ENCODE data around the gene PRSS12. TPM values are rescaled to one million over a fixed set of nuclear protein-coding genes. Genes with fewer than 3 reads are reported as not detected.
"Not testable (repeated sequence)": the region's sequence is repeated elsewhere in the genome, so short reads cannot be mapped to it uniquely, and the experiment has no call there.

Gene PRSS12
- polyA plus RNA-seq, 3 donors = not detected

GRCh38 chr4:118396881-118397622 is 44.2 kb upstream of the PRSS12 start:
- WGBS (ENCODE audit: insufficient coverage) = 94% methylated on average over 3 of the region's 5 CpGs
- H3K27me3 Mint-ChIP-seq (ENCODE audit: low read depth in 3 of 3) = peaks cover 0 to 9% (median 0%) of the 10 kb centered on the region in 3 donors
- H3K36me3 Mint-ChIP-seq = peaks cover 0 to 3% of the 10 kb centered on the region in 2 donors

DNA sequence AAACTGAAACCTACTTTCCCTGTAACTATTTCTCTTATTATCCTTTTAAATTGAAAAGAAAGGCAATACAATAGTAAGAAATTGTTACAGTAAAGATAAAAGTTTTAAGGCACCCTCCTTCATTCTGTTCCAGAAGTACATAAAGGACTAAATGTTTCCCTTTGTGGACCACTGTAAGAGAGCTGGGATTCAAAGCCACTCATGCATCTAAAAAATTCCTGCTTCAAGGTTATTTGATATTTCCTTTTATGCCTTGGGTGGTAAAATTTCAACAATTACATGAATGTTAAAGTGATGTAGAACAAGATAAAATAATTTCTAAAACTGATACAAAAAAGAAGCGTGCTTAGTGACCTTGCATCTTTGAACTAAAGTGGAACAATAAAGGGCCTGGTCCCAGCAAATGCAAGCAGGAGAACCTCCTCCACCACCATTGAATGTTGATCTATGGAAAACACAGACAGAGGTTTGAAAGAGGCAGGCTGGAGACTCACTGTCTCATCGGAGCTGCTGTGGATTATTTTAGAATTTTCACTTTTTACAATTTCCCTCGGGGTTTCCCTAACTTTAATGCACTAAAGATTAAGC is 42.3 kb upstream of the PRSS12 start:
- Mint-ChIP-seq H3K27me3 (ENCODE audit: low read depth in 3 of 3) (peaks cover 0 to 6% (median 0%) of the 10 kb centered on the region in 3 donors), H3K9me3 (peaks cover 3 to 12% (median 7%) of the 10 kb centered on the region in 7 donors), H3K36me3 (peaks cover 0 to 3% of the 10 kb centered on the region in 2 donors), H3K4me1 (peaks cover 6% of the 10 kb centered on the region), H3K27ac (no peak overlapping the region), H3K4me3 (no peak overlapping the region)
- no peak overlapping the region for H3K4me2 ChIP-seq (replicated peaks; ENCODE audit: extremely low read depth, low read length, poor library complexity, severe bottlenecking)
- no peaks in the 10 kb centered on the region for H3K36me3 ChIP-seq (replicated peaks in 1 of 2; ENCODE audit: control insufficient read depth in 1 of 2, insufficient read depth in 2 of 2, low read length in 2 of 2)
- no peaks in the 10 kb centered on the region for H4K20me1 ChIP-seq (ENCODE audit: insufficient read depth, low read length)
- WGBS (ENCODE audit: insufficient coverage) = no CpG with 5 or more reads among the region's 3 CpGs
- no peak overlapping the region for H2AFZ ChIP-seq (ENCODE audit: insufficient read depth, low read depth, low read length, poor library complexity, severe bottlenecking)
- no peak overlapping the region for H3K27ac ChIP-seq (ENCODE audit: low read depth in 1 of 2, low read length in 2 of 2)
- H3K79me2 ChIP-seq (ENCODE audit: insufficient read depth, low read length) = no peaks in the 10 kb centered on the region
- TF ChIP-seq, protein P1, sequence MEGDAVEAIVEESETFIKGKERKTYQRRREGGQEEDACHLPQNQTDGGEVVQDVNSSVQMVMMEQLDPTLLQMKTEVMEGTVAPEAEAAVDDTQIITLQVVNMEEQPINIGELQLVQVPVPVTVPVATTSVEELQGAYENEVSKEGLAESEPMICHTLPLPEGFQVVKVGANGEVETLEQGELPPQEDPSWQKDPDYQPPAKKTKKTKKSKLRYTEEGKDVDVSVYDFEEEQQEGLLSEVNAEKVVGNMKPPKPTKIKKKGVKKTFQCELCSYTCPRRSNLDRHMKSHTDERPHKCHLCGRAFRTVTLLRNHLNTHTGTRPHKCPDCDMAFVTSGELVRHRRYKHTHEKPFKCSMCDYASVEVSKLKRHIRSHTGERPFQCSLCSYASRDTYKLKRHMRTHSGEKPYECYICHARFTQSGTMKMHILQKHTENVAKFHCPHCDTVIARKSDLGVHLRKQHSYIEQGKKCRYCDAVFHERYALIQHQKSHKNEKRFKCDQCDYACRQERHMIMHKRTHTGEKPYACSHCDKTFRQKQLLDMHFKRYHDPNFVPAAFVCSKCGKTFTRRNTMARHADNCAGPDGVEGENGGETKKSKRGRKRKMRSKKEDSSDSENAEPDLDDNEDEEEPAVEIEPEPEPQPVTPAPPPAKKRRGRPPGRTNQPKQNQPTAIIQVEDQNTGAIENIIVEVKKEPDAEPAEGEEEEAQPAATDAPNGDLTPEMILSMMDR (IDR thresholded peaks at IDR 0.05) = no peak
- DNase-seq = no peak
- peaks cover 0 to 7% of the 10 kb centered on the region in 2 donors for H3K9me3 ChIP-seq (replicated peaks in 1 of 2; ENCODE audit: control insufficient read depth in 1 of 2, insufficient read depth in 1 of 2, low read length in 2 of 2)
- no peaks in the 10 kb centered on the region for H3K4me1 ChIP-seq (ENCODE audit: control insufficient read depth in 1 of 2, insufficient read depth in 2 of 2, low read length in 2 of 2)
- H3K4me3 ChIP-seq (replicated peaks in 1 of 3; ENCODE audit: low read depth in 2 of 3, low read length in 3 of 3) = no peak overlapping the region
- no peak overlapping the region for H3K9ac ChIP-seq (ENCODE audit: insufficient read depth, low read length, poor library complexity, severe bottlenecking)
- H3K27me3 ChIP-seq (ENCODE audit: control insufficient read depth in 2 of 2, insufficient read depth in 2 of 2, low read length in 2 of 2) = no peaks in the 10 kb centered on the region
- intact Hi-C loops (cut with micrococcal nuclease) = no loop called here

More at GRCh38 chr4:118396881-118397622, 44.2 kb upstream of the PRSS12 start:
- H3K27me3 ChIP-seq (ENCODE audit: control insufficient read depth in 2 of 2, insufficient read depth in 2 of 2, low read length in 2 of 2) = no peaks in the 10 kb centered on the region
- H3K4me1 ChIP-seq (ENCODE audit: control insufficient read depth in 1 of 2, insufficient read depth in 2 of 2, low read length in 2 of 2) = no peaks in the 10 kb centered on the region
- no peak for DNase-seq
- no peak overlapping the region for H3K9ac ChIP-seq (ENCODE audit: insufficient read depth, low read length, poor library complexity, severe bottlenecking)
- Mint-ChIP-seq H3K27ac (no peak overlapping the region), H3K4me3 (no peak overlapping the region), H3K4me1 (peaks cover 17% of the 10 kb centered on the region), H3K9me3 (peaks cover 3 to 12% (median 8%) of the 10 kb centered on the region in 7 donors)
- H3K4me2 ChIP-seq (replicated peaks; ENCODE audit: extremely low read depth, low read length, poor library complexity, severe bottlenecking) = no peak overlapping the region
- no peak overlapping the region for H2AFZ ChIP-seq (ENCODE audit: insufficient read depth, low read depth, low read length, poor library complexity, severe bottlenecking)
- TF ChIP-seq, protein P1 (IDR thresholded peaks at IDR 0.05) = no peak
- H3K4me3 ChIP-seq (replicated peaks in 1 of 3; ENCODE audit: low read depth in 2 of 3, low read length in 3 of 3) = no peak overlapping the region
- no peaks in the 10 kb centered on the region for H4K20me1 ChIP-seq (ENCODE audit: insufficient read depth, low read length)
- peaks cover 0 to 7% of the 10 kb centered on the region in 2 donors for H3K9me3 ChIP-seq (replicated peaks in 1 of 2; ENCODE audit: control insufficient read depth in 1 of 2, insufficient read depth in 1 of 2, low read length in 2 of 2)
- no peaks in the 10 kb centered on the region for H3K36me3 ChIP-seq (replicated peaks in 1 of 2; ENCODE audit: control insufficient read depth in 1 of 2, insufficient read depth in 2 of 2, low read length in 2 of 2)
- intact Hi-C loops (cut with micrococcal nuclease) = no loop called here
- no peaks in the 10 kb centered on the region for H3K79me2 ChIP-seq (ENCODE audit: insufficient read depth, low read length)
- H3K27ac ChIP-seq (ENCODE audit: low read depth in 1 of 2, low read length in 2 of 2) = no peak overlapping the region

DNA sequence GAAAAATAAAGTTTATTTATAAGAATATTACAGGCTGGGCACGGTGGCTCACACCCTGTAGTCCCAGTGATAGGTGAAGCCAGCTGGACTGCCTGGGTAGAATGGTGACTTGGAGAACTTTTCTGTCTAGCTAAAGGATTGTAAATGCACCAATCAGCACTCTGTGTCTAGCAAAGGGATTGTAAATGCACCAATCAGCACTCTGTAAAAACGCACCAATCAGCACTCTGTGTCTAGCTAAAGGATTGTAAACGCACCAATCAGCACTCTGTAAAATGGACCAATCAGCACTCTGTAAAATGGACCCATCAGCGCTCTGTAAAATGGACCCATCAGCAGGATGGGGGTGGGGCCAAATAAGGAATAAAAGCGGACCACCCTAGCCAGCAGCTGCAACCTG is 39.7 kb upstream of the PRSS12 start:
- not testable (repeated sequence) for H3K27me3 Mint-ChIP-seq (ENCODE audit: low read depth in 3 of 3)
- WGBS (ENCODE audit: insufficient coverage) = 100% methylated on average over 2 of the region's 5 CpGs

More for the DNA sequence above, 39.7 kb upstream of the PRSS12 start:
- DNase-seq; H2AFZ ChIP-seq (ENCODE audit: insufficient read depth, low read depth, low read length, poor library complexity, severe bottlenecking); H3K4me2 ChIP-seq (replicated peaks; ENCODE audit: extremely low read depth, low read length, poor library complexity, severe bottlenecking); H3K79me2 ChIP-seq (ENCODE audit: insufficient read depth, low read length); H3K9me3 ChIP-seq (replicated peaks in 1 of 2; ENCODE audit: control insufficient read depth in 1 of 2, insufficient read depth in 1 of 2, low read length in 2 of 2); H4K20me1 ChIP-seq (ENCODE audit: insufficient read depth, low read length); intact Hi-C loops (cut with micrococcal nuclease); H3K4me3 ChIP-seq (replicated peaks in 1 of 3; ENCODE audit: low read depth in 2 of 3, low read length in 3 of 3); H3K27ac ChIP-seq (ENCODE audit: low read depth in 1 of 2, low read length in 2 of 2); H3K4me3 Mint-ChIP-seq; H3K36me3 Mint-ChIP-seq; H3K4me1 Mint-ChIP-seq; H3K9ac ChIP-seq (ENCODE audit: insufficient read depth, low read length, poor library complexity, severe bottlenecking); H3K27me3 ChIP-seq (ENCODE audit: control insufficient read depth in 2 of 2, insufficient read depth in 2 of 2, low read length in 2 of 2); H3K36me3 ChIP-seq (replicated peaks in 1 of 2; ENCODE audit: control insufficient read depth in 1 of 2, insufficient read depth in 2 of 2, low read length in 2 of 2); H3K27ac Mint-ChIP-seq; H3K4me1 ChIP-seq (ENCODE audit: control insufficient read depth in 1 of 2, insufficient read depth in 2 of 2, low read length in 2 of 2): not testable (repeated sequence)
- H3K9me3 Mint-ChIP-seq = peaks cover 5 to 16% (median 10%) of the 10 kb centered on the region in 7 donors
